SK-MEL-5 (cell line): ENCODE measurements around the gene CAVIN1. TPM values are rescaled to one million over a fixed set of nuclear protein-coding genes. Genes with fewer than 3 reads are reported as not detected.
"Not testable (repeated sequence)": the region's sequence is repeated elsewhere in the genome, so short reads cannot be mapped to it uniquely, and the experiment has no call there.

Experiments used
- DNase-seq: peaks from one replicate; pipeline ENCODE4 v3.0.0-alpha.2; 2016; ENCODE audit warnings: low read depth, low spot score
- in situ Hi-C: cut with HindIII; loops from 2 replicates; pipeline ENCODE4 v1.10.0; 2016; ENCODE audit warnings: low sequenced_read_pairs, high pct_unique_total_duplicates, low pct_unique_long_range_greater_than_20kb
- total RNA-seq: library from RNA; depleted of rRNA; stranded (reverse); fragments of >200 nt; shearing (Covaris generic); gene quantifications from 2 replicates; pipeline ENCODE4 v1.2.3, GENCODE V29; 2014

Gene CAVIN1
- total RNA-seq, 1 experiment from 2014 or later = 10.0 TPM

DNA sequence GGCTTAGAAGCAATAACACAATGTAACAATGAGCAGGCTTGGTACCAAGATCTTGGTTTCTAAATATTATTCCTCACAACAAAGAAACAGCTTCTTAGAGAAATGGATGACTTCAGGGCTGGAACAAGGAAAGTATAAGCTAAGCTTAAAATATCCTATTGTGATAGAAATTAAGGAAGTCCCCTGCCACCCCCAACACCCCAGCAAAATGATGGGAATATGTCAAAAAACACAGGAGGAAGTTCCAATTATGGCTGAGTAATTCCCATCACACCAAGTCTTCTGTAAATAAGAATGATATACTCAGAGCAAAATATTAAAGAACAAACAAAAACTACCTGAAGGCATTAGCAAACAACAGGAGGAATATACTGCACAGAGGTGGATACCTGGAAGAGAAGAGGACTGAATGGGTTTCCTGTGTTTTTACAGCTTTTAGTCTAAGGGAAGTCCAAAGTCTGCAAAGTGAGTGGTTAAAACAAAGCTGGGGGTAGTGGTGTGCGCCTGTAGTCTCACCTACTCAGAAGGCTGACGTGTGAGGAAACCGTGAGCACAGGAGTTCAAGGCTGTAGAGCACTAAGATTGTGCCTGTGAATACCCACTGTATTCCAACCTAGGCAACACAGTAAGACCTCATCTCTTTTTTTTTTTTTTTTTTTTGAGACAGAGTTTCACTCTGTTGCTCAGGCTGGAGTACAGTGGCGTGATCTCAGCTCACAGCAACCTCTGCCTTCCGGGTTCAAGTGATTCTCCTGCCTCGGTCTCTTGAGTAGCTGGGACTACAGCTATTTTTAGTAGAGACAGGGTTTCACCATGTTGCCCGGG is 18.5 kb upstream of the CAVIN1 start:
- in situ Hi-C loops = no loop called here
- DNase-seq = no peak

- in situ Hi-C loops = no loop called here
- DNase-seq = peak; percentile 61
These were observed 15.8 kb upstream of the CAVIN1 start for GRCh38 chr17:42438600-42439567.

DNA sequence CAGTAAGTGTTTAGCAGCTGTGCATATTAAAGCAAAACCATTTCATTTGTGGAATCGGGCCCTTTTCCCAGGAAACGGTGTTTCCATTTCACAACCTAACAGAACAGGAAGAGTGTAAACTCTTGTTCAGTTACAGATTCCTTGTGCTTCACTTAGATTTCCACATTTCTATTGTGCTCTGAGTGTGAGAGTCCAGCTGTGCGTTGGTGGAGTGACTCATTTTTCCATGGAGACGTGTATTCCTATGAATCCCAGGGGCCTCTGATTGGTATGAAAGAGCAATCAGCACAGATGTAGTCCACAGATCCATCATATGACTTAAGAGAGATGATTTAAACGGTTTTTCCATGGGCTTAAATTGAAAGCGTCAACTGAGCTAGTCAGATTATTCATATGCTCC is 13.3 kb upstream of the CAVIN1 start:
- in situ Hi-C loops = no loop called here
- DNase-seq = peak; percentile 85

GRCh38 chr17:42431758-42432161 is 8.7 kb upstream of the CAVIN1 start:
- in situ Hi-C loops = no loop called here
- DNase-seq = no peak

- DNase-seq = no peak
- in situ Hi-C loops = no loop called here
These were observed 6.8 kb upstream of the CAVIN1 start for GRCh38 chr17:42429726-42430447.

DNA sequence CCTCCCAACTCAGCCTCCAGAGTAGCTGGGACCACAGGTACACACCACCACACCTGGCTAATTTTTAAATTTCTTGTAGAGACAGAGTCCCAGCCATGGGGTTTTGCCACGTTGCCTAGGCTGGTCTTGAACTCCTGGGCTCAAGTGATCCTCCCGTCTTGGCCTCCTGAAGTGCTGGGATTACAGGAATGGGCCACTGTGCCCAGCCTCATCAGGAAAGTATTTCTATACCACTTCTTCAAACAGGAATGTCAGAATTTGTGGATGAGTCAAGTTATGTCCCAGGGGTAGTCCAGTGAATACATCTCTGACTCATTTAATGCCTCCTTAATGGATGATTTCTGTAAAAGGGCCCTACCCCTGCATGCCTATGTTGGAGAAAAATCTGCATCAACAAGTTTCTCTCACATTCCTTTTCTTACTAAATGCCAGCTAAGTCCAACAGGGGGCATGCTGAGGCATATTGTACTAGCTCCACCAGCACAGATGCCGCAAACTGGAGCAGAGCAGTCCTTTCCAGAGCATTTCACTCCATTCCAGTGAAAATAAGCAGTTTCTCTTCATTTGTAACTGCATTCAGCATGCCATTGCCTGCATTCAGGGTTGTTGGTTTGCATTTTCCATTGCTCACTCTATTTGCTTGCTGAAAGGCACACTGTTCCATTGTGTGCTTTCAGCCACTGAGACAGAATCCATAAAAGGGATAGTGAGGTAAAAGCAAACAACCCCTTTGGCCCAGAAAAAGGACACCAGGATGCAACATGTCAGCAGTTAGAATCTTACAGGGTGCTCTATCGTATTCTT is 5.3 kb upstream of the CAVIN1 start:
- DNase-seq = peak; percentile 87
- in situ Hi-C loops = no loop called here

GRCh38 chr17:42424991-42425610 is 2.0 kb upstream of the CAVIN1 start:
- in situ Hi-C loops = no loop called here
- no peak for DNase-seq

- DNase-seq = no peak
- in situ Hi-C loops = no loop called here
These were observed 710 bp upstream of the CAVIN1 start for GRCh38 chr17:42423766-42424165.

DNA sequence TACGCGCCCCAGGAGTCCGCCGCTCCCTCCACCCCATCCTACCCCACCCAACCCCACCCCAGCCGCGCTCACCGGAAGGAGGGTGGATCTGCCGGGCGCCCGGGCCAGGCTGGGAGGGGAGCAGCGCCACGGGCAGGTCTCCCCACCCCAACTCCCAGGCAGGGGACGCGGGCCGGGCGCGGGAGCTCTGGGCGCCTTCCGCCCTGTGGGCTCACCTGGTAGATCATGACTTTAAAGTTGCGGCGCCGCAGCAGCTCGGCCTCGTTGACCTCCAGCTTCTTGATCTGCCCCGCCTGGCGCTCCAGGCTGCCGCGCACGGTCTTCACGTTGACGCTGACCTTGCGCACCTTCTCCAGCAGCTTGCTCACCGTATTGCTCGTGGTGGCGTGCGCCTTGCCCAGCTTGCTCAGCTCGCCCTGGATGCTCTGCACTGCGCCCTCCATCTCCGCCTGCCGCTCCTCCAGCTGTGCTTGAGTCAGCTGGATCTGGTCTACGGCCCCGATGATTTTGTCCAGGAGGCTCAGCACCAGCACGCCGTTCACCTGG is 571 bp downstream of the CAVIN1 start:
- in situ Hi-C loops = no loop called here
- no peak for DNase-seq

- no peak for DNase-seq
- in situ Hi-C loops = no loop called here
These were observed 1.3 kb downstream of the CAVIN1 start for GRCh38 chr17:42421507-42422338.

DNA sequence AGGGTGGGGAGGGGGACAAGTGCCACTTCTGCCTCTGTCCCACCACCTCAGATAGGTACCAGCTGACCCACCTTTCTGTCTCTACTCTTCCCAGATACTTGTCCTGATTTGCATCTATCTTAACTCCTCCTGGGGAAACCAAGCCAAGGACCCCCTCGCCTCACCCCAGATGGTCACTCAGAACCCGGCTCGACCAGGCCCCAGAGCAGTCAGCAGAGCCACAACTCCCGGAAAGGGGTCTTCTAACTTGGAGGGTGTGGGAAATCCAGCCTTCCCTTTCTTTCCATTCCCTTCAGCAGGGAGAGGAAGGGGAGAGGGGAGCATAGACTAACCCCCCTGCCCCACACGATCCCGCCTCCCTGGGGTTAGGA is 1.9 kb downstream of the CAVIN1 start:
- in situ Hi-C loops = no loop called here
- no peak for DNase-seq

GRCh38 chr17:42417981-42418380 is 5.1 kb downstream of the CAVIN1 start:
- DNase-seq, in situ Hi-C loops: not testable (repeated sequence)

DNA sequence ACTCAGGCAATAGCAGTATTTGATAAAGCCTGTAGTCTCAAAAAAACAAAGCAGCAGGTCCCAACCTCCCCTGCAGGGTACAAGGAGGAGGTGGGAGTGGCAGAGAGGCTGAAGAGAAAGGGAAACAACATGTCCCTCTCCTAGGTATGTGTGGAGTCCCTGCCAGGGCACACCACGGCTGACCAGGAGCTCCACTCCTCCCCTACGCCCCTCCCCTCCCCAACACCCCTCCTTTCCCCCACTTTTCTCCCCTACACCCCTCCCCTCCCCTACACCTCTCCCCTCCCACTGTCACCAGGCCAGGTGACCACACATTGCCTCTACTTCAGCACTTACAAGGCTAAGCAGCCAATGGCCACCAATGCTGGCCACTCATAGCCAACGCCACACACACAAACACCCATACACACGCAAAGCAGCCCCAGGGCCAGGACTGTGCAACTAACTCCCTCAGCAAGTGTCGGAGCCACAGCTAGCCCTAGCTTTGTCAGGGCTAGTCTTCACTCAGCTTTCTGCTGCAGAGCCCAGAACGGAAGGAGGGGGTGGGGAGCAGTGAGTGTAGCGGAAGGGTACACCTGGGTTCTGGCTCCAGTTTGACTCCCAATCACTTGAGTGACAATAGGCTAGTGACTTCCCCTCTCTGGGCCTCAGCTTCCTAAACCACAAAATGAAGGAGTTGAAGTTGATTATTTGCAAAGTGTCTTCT is 8.2 kb downstream of the CAVIN1 start:
- DNase-seq = no peak
- in situ Hi-C loops = no loop called here

GRCh38 chr17:42413464-42414040 is 9.5 kb downstream of the CAVIN1 start:
- in situ Hi-C loops = no loop called here
- DNase-seq = no peak
